K562 (cell line): ENCODE data around the gene NRM. TPM values are rescaled to one million over a fixed set of nuclear protein-coding genes. Genes with fewer than 3 reads are reported as not detected.

Source experiments
- CCAR2 ChIP-seq: fragments of 200-400 bp; formaldehyde crosslinking; IDR thresholded peaks from 2 replicates; pipeline ENCODE4 v1.6.1; 2017; ENCODE audit warnings: mild to moderate bottlenecking, low read depth, low read length
- DACH1 ChIP-seq: fragments of 450-650 bp; IDR thresholded peaks from 2 replicates; pipeline ENCODE4 v1.6.1; 2018; ENCODE audit not compliant: partially characterized antibody
- IRF2 ChIP-seq: sonication (generic); formaldehyde crosslinking; IDR thresholded peaks from 2 replicates; pipeline ENCODE4 v1.8.1; 2022; ENCODE audit warnings: mild to moderate bottlenecking, missing genetic modification reagents
- KLF16 ChIP-seq: IDR thresholded peaks from 2 replicates; pipeline ENCODE4 v1.6.1; 2016; ENCODE audit warnings: antibody characterized with exemption
- LEF1 ChIP-seq: fragments of 450-650 bp; IDR thresholded peaks from 2 replicates; pipeline ENCODE4 v1.6.1; 2016; ENCODE audit warnings: mild to moderate bottlenecking
- NCOA6 ChIP-seq: fragments of 450-650 bp; IDR thresholded peaks from 2 replicates; pipeline ENCODE4 v1.6.1; 2017; ENCODE audit warnings: mild to moderate bottlenecking
- NFE2L1 ChIP-seq: fragments of 450-650 bp; IDR thresholded peaks from 2 replicates; pipeline ENCODE4 v1.6.1; 2016; ENCODE audit warnings: missing genetic modification characterization, low read depth, mild to moderate bottlenecking, missing compliant biosample characterization, moderate library complexity, borderline replicate concordance
- TOE1 ChIP-seq, 2 experiments: fragments of 450-650 bp in 1 of 2; sonication (generic) in 1 of 2; formaldehyde crosslinking in 1 of 2; IDR thresholded peaks; 2 replicates each; pipeline versions ENCODE4 v1.7.1 to v1.8.0; 2016 to 2022; ENCODE audit warnings: borderline replicate concordance in 2 of 2, mild to moderate bottlenecking in 2 of 2, antibody characterized with exemption in 1 of 2, inconsistent platforms in 1 of 2, low read depth in 1 of 2, missing genetic modification reagents in 1 of 2, moderate library complexity in 1 of 2
- ZNF121 ChIP-seq: sonication (generic); formaldehyde crosslinking; conservative IDR thresholded peaks from 2 replicates; pipeline ENCODE4 v1.8.0; 2022; ENCODE audit warnings: missing genetic modification reagents
- ZNF263 ChIP-seq: sonication (generic); formaldehyde crosslinking; IDR thresholded peaks from 2 replicates; pipeline ENCODE4 v1.8.0; 2022; ENCODE audit warnings: mild to moderate bottlenecking, missing genetic modification reagents, borderline replicate concordance
- ZNF717 ChIP-seq: fragments of 250-450 bp; sonication (Bioruptor Pico); IDR thresholded peaks from 2 replicates; pipeline ENCODE4 v1.5.0; 2021
- ZNF778 ChIP-seq: fragments of 450-650 bp; formaldehyde crosslinking; IDR thresholded peaks from 2 replicates; pipeline ENCODE4 v1.4.0; 2020; ENCODE audit warnings: mild to moderate bottlenecking, moderate library complexity
- polyA plus RNA-seq, 8 experiments: library from polyadenylated mRNA; depleted of rRNA in 4 of 8; stranded (reverse) in 5 of 8; unstranded in 3 of 8; fragments of >200 nt; fragmentation: Nextera tagmentation in 2 of 8; fragmentation: Illumina TruSeq in 1 of 8; extraction: Ambion mirVana in 2 of 8; extraction: Trizol in 1 of 8; gene quantifications; 2 replicates each; pipeline versions ENCODE4 v1.2.1 to v1.2.3, GENCODE V29; 2011 to 2014; ENCODE audit warnings: inconsistent platforms in 1 of 8, missing spikeins in 1 of 8
- total RNA-seq, 7 experiments: library from RNA; depleted of rRNA in 6 of 7; stranded (reverse); fragments of >200 nt in 6 of 7; fragmentation: Illumina TruSeq in 2 of 7; extraction: Trizol in 2 of 7; gene quantifications; 2 replicates each; pipeline versions ENCODE4 v1.2.1 to v1.2.3, GENCODE V29; 2011 to 2021; ENCODE audit warnings: low replicate concordance in 1 of 7
- TF ChIP-seq, protein P1 (sequence below): fragments of 200-400 bp; formaldehyde crosslinking; IDR thresholded peaks from 2 replicates; pipeline ENCODE4 v1.6.1; 2017; ENCODE audit warnings: mild to moderate bottlenecking, low read depth, low read length, moderate library complexity
- TF ChIP-seq, protein P2 (sequence below): fragments of 250-450 bp; sonication (Bioruptor Pico); IDR thresholded peaks from 2 replicates; pipeline ENCODE4 v1.5.0; 2021
- TF ChIP-seq, protein P3 (sequence below): fragments of 250-450 bp; sonication (Bioruptor Pico); IDR thresholded peaks from 2 replicates; pipeline ENCODE4 v1.9.0; 2021; ENCODE audit warnings: mild to moderate bottlenecking, inconsistent platforms
- TF ChIP-seq, protein P4 (sequence below): fragments of 450-650 bp; formaldehyde crosslinking; conservative IDR thresholded peaks from 2 replicates; pipeline ENCODE4 v1.4.0; 2022; ENCODE audit warnings: mild to moderate bottlenecking, missing genetic modification characterization
- TF ChIP-seq, protein P5 (sequence below): fragments of 200-800 bp; sonication (Bioruptor generic); IDR thresholded peaks from 2 replicates; pipeline ENCODE4 v1.6.1; 2017; ENCODE audit warnings: missing genetic modification characterization, missing compliant biosample characterization

The NRM gene
- total and polyA plus RNA-seq, 9 of the 15 experiments (the other 6 are each of a cell fraction or from before 2014, with no cell fraction given), result 9.7 to 58.2 (median 18.1) TPM

DNA sequence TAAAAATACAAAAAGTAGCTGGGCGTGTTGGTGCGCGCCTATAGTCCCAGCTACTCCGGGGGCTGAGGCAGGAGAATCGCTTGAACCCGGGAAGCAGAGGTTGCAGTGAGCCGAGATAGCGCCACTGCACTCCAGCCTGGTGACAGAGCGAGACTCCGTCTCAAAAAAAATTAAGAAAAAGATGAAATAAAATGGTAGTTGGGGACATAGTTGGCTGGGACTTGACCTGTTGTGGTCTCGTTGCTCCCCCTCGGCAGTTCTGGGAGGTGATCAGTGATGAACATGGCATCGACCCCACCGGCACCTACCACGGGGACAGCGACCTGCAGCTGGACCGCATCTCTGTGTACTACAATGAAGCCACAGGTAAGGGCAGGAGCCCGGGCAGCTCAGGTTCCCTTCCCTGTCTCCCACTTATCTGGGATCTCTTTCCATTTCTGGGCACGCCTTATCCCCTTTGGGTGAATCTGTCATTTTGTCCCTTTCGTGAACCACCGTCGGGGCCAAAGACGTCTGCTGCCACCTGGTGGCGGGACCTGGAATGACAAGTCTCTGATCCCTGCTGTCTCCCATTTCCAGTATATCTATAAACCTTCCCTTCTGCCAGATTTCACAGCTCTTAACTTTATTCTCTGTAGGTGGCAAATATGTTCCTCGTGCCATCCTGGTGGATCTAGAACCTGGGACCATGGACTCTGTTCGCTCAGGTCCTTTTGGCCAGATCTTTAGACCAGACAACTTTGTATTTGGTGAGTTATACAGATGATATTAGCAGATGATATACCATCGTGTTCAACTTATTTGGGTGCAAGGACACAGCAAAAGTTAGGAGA, 31.7 kb upstream of the NRM start (continued):
- no peak for TF ChIP-seq ZNF121 (CRISPR knock-in tag)
- TF ChIP-seq, protein P1, sequence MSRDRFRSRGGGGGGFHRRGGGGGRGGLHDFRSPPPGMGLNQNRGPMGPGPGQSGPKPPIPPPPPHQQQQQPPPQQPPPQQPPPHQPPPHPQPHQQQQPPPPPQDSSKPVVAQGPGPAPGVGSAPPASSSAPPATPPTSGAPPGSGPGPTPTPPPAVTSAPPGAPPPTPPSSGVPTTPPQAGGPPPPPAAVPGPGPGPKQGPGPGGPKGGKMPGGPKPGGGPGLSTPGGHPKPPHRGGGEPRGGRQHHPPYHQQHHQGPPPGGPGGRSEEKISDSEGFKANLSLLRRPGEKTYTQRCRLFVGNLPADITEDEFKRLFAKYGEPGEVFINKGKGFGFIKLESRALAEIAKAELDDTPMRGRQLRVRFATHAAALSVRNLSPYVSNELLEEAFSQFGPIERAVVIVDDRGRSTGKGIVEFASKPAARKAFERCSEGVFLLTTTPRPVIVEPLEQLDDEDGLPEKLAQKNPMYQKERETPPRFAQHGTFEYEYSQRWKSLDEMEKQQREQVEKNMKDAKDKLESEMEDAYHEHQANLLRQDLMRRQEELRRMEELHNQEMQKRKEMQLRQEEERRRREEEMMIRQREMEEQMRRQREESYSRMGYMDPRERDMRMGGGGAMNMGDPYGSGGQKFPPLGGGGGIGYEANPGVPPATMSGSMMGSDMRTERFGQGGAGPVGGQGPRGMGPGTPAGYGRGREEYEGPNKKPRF, result no peak
- peak; percentile 65; the same call in 1 of the 2 replicates for TF ChIP-seq LEF1
- TF ChIP-seq, protein P2, sequence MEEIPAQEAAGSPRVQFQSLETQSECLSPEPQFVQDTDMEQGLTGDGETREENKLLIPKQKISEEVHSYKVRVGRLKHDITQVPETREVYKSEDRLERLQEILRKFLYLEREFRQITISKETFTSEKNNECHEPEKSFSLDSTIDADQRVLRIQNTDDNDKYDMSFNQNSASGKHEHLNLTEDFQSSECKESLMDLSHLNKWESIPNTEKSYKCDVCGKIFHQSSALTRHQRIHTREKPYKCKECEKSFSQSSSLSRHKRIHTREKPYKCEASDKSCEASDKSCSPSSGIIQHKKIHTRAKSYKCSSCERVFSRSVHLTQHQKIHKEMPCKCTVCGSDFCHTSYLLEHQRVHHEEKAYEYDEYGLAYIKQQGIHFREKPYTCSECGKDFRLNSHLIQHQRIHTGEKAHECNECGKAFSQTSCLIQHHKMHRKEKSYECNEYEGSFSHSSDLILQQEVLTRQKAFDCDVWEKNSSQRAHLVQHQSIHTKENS (CRISPR knock-in tag), result no peak
- no peak for TF ChIP-seq DACH1
- TF ChIP-seq ZNF717 (CRISPR knock-in tag), result no peak
- no peak for TF ChIP-seq NFE2L1 (tag)
- no peak for TF ChIP-seq ZNF778 (CRISPR knock-in tag)
- TF ChIP-seq CCAR2, result no peak
- TF ChIP-seq ZNF263, result peak; percentile 66; the same call in 1 of the 2 replicates
- TF ChIP-seq, protein P3, sequence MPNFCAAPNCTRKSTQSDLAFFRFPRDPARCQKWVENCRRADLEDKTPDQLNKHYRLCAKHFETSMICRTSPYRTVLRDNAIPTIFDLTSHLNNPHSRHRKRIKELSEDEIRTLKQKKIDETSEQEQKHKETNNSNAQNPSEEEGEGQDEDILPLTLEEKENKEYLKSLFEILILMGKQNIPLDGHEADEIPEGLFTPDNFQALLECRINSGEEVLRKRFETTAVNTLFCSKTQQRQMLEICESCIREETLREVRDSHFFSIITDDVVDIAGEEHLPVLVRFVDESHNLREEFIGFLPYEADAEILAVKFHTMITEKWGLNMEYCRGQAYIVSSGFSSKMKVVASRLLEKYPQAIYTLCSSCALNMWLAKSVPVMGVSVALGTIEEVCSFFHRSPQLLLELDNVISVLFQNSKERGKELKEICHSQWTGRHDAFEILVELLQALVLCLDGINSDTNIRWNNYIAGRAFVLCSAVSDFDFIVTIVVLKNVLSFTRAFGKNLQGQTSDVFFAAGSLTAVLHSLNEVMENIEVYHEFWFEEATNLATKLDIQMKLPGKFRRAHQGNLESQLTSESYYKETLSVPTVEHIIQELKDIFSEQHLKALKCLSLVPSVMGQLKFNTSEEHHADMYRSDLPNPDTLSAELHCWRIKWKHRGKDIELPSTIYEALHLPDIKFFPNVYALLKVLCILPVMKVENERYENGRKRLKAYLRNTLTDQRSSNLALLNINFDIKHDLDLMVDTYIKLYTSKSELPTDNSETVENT (CRISPR knock-in tag), result no peak
- TF ChIP-seq, protein P4, sequence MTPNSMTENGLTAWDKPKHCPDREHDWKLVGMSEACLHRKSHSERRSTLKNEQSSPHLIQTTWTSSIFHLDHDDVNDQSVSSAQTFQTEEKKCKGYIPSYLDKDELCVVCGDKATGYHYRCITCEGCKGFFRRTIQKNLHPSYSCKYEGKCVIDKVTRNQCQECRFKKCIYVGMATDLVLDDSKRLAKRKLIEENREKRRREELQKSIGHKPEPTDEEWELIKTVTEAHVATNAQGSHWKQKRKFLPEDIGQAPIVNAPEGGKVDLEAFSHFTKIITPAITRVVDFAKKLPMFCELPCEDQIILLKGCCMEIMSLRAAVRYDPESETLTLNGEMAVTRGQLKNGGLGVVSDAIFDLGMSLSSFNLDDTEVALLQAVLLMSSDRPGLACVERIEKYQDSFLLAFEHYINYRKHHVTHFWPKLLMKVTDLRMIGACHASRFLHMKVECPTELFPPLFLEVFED (CRISPR knock-in tag), result 0 out of 2 replicates have a peak, but pooled peaks have one; percentile 3
- peak; percentile 53; the same call in 1 of the 2 replicates for TF ChIP-seq TOE1 (IDR thresholded peaks at IDR 0.05; ENCODE audit: borderline replicate concordance)
- TF ChIP-seq TOE1 (CRISPR knock-in tag; IDR thresholded peaks at IDR 0.05; ENCODE audit: borderline replicate concordance, low read depth), result no peak
- 0 out of 2 replicates have a peak, but pooled peaks have one; percentile 49 for TF ChIP-seq KLF16
- no peak; the same call in 1 of the 2 replicates for TF ChIP-seq NCOA6
- no peak for TF ChIP-seq IRF2 (CRISPR knock-in tag)
- TF ChIP-seq, protein P5, sequence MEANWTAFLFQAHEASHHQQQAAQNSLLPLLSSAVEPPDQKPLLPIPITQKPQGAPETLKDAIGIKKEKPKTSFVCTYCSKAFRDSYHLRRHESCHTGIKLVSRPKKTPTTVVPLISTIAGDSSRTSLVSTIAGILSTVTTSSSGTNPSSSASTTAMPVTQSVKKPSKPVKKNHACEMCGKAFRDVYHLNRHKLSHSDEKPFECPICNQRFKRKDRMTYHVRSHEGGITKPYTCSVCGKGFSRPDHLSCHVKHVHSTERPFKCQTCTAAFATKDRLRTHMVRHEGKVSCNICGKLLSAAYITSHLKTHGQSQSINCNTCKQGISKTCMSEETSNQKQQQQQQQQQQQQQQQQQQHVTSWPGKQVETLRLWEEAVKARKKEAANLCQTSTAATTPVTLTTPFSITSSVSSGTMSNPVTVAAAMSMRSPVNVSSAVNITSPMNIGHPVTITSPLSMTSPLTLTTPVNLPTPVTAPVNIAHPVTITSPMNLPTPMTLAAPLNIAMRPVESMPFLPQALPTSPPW (CRISPR knock-in tag), result peak; percentile 33; the same call in 1 of the 2 replicates
